NCI-H1436 (cell line): Measurements from ENCODE around the gene KRT78.
A peak's percentile ranks its signal among the peaks of the same experiment; 100 is the strongest.
"Not testable (repeated sequence)": the region's sequence is repeated elsewhere in the genome, so short reads cannot be mapped to it uniquely, and the experiment has no call there.

Source experiments
- DNase-seq: peaks from one replicate; lab custom pipeline; 2025; lab: John Stamatoyannopoulos, UW

KRT78 gene

DNA sequence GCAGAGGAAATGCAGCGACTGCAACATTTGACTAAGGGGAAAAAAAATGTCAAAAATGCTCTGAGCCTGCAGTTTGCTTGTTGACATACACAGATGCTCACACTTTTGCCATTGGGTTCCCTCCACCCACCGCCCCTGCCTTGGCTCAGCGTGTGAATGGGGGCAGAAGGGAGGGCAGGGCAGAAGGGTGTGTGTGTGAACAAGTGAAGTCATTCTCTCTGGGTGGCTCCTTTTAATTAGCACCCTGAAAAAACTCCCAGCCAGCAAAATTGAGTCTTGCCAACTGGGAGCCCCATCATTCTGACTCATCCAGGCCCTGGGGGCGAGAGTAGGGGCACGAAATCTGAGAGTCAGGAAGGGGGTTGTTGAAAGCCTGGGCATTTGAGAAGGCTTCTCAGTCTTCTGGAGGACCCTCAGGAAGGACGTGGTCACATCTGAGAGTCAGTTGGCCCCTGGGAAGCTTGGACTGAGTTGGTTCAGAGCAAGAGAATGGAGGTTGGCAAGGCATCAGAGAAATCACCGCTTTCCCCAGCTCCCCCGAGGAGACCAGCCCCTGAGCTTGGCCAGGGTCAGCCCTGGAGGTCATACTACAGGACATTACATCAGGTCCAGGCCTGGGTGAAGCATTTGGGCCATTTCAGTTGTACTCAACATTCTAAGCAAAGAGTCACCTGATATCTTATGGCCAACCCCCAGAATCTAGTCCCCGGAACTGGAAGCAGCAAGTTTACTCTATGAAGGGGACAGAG lies 22.7 kb upstream of the KRT78 start:
- no peak for DNase-seq

DNA sequence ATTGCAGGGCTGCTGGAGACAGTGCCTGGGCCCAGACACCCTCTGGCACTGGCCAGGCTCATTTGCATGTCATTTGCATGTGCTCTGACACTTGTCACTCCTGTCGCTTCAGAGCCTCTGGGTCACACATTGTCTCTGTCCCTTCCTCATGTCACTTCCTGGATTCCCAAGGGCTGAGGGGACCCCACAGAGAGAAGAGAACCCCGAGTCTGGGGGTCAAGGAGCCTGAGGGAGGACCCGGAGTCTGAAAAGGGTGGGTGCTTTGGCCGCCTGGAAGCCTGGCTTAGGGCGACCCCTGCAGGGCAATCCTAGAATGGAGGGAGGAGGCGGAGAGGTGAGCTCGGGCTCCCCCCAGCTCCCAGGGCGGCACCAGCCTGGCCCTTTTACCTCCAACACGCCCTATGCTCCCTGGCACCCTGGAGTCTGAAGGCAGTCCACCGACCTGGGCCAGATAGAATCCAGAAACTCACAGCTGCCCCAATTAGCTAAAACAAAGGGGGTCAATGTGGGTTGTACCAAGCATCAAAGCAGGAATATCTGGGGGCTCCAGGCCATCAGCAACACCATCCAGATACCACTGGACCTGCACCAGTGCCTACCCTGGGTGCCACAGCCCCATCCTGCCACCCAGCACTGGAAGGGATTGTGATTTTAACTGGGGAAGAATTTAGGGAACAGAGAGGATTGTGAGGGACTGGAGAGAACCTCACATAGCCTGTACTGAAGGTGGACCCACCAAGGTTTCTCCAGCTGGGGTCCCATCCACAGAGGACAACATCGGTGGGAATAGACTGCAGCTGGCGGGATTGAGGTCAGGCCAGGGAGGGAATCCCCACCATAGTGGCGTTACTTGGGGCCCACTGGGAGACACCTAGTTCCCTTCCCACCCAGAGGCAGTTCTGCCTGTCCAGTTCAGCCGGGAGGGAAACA lies 21.8 kb upstream of the KRT78 start:
- DNase-seq = peak; percentile 57

DNA sequence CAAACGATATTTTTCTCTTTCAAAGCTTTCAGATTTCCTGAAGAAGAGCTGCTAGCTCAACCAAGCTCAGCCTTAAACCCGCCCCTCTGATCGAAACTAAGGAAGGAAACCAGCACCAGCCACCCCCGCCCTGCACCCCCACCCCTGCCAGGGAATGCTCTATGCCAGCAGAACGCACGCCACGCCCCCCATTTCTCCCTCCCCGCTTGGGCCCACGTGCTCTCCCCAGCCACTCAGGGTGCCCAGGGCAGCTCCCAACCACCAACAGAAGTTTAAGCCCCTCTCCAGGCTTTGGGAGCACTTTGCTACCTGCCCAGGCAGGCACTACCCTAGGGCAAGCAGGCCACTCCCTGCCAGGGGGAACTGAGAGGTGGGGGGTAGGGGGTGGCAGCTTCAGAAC lies 18.8 kb upstream of the KRT78 start:
- DNase-seq = no peak

DNA sequence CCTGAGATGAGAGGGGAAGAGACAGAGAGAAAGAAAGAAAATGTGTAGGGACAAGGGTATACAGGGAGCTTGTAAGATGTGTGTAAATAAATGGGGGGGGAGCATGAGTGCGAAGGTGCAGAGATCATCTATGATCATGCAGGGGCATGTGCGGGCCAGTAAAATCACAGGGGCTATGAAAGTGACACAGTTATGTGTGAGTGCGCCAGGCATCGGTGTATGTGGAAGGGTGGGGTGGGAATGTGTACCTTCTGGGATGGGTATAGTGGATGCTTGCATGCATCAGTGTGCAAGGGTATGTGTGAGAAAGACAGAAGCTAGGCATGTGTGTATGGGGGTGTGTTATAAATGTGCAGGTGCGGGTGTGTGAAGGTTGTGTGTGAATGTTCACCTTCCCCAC lies 18.4 kb upstream of the KRT78 start:
- no peak for DNase-seq

DNA sequence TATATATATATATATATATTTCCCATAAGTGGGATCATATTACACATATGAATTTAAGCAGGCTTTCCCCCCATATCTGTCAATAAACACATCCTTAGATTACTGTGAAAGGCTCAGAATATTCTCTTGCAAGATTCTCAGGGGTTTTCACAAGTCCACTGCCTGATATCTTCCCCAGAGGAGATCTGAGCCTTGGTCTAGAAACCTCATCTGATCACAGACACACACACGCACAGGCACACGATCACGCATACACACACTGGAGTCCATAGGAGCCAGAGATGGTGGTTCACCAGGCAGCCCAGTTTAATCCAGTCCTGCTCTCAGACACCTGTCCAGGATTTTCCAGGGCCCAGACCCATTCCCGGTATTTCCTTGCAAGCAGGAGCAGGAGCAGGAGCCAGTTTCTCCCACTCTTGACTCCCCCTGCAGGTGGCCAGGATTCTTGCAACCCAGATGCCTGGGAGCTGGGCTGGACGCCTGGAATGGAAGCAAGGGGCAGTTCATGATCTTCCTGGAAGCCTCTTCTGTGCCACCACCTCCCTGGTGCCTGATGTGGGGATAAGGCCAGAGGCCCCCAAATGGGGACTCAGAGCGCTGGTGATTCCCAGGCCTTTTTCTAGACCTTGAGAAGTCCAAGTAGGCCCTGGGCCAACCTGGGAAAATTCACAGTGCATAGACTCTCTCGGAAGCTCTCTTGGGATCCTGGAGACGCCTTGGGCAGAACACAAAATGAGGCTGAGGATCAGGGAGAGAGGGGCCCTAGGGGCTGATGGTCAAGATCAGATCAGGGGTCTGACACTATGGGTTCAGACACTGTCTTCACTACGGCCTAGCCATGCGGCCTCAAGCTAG lies 16.5 kb upstream of the KRT78 start:
- DNase-seq = peak; percentile 39

DNA sequence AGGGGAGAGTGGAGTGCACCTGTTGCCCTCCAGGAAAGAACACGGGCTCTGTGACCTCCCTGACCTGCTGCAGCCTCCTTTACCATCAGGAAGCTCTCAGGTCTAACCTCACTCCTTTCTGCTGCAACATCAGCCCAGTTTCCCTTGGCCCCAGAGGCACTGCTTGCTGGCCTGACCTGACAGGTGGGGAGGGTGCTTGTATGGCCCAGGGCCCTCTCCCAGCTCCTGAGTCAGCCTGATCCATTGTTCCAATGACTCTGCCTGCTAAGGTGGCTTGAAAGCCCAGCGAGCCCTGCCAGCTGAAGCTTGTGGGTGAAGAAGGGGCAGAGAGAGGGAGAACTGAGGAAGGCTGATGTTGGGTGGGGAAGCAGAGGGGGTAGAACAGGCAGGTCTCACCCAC lies 13.2 kb upstream of the KRT78 start:
- DNase-seq = no peak

DNA sequence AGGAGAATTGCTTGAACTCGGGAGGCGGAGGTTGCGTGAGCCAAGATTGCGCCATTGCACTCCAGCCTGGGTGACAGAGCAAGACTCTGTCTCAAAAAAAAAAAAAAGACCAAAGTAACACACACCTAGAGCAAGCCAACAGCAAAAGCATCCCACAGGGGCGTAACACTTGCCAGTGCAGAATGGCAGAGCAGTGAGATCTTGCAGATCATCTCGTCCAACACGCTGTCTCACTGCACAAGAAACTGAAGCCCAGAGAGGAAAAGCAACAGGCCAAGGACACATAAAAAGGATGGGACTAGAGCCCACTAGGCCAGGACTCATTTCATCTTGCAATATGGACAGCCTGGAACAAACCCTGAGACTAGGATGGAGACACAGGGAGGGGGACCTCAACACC lies 12.7 kb upstream of the KRT78 start:
- DNase-seq = no peak

DNA sequence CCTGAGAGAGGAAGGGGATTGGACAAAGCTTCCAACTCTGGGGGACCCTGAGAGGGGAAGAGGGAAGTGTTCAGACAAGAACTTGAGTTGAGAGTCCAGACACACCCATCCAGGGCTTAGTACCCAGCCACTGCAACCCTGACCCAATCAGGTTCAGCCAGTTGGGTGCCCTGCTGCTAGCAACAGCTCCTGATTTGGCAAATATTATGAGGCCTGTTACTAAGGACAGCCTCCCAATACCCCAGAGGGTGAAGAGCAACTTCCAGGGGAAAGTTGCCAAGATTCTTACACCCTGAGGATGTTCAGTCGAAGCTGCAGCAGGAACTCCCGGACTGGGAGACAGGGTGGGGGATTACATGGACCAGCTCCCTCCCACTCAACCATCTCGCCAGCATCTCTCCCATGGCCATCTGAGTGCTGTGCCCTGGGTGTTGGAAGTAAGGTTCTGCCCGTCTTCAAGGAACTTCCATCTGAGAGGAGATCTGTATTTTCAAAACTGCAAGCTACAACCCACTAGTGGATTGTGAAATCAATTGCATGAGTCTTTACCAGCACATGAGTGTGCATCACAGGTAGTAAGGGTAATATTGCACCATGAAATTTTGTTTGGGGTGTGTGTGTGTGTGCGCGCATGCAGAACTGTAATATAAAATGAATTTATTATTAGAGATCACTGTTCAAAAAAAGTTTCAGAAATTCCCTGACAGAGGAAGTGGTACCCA lies 11.5 kb upstream of the KRT78 start:
- DNase-seq = no peak

DNA sequence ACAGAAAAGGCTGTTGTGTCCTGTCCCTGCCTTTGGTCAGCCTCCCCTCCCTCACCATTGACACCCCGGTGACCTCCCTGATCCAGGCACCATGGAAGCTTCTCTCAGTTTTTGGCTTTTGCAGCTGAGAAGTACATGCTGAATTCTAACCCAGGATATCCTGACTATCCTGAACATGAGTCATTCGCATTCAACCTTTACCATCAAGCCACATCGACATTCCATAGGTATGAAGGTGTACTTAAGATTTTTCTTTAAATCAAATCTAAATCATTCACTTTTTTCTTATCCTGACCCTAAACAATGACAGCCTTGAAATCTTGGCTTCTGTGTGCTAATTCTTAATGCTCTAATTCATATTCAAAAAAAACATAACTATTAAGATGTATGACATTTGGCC lies 8.7 kb upstream of the KRT78 start:
- DNase-seq = no peak

DNA sequence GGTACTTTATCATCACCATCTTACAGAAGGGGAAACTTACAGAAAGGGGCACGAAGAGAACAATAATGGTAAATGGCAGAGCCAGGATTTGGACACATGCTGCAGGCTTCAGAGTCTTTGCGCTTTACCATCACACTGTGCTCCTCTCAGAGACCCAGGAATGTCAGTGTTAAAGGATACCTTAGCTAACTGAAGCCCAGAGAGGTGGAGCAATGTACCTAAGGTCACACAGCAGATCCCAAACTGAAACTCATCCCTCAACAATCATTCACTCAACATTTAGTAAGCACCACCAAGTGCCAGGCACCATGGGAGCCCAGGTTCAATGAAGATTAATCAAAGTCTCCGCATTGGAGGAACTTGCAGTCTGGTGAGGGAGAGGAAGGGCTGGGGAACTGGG lies 8.0 kb upstream of the KRT78 start:
- DNase-seq = no peak

DNA sequence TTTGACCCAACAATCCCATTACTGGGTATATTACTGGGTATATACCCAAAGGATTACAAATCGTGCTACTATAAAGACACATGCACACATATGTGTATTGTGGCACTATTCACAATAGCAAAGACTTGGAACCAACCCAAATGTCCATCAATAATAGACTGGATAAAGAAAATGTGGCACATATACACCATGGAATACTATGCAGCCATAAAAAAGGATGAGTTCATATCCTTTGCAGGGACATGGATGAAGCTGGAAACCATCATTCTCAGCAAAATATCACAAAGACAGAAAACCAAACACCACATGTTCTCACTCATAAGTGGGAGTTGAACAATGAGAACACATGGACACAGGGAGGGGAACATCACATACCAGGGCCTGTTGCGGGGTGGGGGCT lies 7.3 kb upstream of the KRT78 start:
- not testable (repeated sequence) for DNase-seq

DNA sequence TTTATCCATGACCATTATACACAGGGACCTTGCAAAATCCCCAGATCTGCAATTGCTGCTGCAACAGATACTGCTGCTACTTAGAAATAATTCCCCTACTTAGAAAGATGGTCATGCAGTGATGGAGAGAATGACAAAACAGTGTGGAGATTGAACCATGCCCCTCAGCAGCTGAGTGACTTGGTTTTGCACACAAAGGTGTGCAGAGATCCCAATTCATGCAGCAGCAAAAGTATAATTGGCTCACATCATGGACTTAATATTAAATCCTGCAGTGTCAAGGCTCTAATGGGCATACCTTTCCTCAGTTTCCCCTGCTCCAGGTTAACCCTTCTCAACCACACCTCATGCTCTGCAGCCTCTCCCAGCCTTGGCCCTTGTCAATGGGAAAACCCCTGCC lies 3.0 kb upstream of the KRT78 start:
- DNase-seq = no peak

DNA sequence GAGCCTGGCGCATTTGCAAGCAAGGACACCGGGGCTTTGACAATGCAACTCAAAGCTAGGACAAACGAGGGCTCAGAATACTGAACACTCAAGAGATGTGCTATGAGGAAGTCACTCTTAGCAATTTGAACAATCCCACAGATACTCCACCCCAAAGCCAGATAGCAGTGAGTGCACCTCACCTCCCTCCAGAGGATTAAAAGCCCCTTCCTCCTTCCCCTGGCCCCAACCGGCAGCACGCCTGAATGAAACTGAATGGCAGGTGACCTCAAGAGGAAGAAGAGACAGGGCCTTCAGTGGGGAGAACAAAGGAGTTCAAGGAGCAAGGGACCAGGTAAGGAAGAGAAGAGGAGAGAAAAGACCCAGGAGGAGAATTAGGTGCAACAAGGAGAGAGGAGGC lies 1.9 kb upstream of the KRT78 start:
- no peak for DNase-seq

DNA sequence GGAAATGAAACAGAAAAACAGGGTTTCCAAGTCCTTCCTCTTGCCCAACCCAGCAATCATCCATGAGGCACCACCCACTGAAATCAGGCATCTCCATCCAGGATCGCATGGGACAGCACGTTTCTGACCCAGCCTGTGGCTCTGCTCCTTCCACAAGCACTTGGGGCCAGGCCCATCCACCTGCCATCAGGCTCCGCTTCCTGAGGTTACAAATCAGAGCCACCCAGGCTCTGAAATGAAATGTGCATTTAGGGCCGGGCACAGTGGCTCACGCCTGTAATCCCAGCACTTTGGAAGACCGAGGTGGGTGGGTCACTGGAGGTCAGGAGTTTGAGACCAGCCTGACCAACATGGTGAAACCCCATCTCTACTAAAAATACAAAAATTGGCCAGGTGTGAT lies 717 bp upstream of the KRT78 start:
- DNase-seq = no peak

DNA sequence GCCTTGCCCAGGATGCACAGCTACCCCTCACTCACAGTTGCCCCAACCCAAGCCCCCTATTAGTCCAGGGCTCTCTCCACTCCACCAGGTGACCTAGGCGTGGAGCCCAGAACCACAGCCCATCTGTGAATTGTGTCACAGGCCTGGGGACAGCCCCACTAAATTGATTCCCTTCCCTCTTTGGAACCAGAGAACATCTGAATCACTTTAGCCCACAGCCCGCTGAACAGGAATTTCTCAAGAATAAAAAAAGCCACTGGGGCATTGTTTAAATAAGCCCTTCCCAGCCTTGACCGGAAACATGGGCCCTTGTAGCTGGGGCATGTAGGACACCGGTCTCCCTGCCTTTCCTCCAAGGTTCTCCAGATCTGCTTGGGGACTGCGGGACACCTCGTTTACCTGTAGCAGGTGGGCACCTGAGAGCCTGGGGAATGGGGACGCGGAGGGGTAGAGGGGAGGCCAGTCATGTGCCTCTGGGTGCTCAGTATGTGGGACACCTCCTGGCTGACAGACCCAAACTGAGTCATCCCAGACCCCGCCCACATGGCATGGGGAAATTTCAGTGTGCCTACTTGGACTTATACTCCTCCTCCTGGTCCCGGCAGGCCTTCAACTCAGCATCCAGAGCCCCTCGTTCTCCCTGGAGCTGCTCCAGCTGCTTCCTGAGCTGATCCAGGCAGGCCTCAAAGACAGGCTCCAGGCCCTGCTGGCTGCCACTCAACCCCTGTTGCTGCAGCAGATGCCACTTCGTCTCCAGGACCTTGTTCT lies 1.3 kb downstream of the KRT78 start:
- no peak for DNase-seq

DNA sequence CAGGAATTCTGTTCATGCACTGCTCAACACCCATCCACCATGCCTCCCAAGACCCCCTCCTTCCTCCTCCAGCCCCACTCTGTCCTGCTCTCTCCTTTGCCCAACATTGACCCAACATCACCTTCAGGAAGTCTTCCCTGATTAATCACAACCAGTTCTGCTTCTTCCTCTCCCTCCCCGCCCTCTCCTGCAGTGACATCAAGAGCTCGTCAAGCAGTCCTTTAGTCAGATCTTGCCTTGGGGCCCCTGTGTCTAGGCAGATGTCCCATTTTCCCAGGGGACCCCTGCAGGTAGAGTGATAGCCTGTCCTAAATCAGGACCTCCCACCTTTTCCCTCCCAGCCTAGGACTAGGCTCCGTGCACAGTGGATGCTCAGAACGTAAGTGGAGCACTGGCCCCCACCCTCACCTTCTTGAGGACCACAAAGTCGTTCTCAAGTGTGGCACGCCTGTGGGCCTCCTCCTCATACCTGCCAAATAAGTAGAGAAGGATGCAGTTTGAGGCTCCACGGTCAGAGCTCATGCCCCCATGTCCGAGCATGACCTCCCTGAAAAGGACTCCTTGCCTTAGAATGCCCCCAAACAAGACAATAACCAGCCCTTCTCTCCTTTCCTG lies 2.3 kb downstream of the KRT78 start:
- DNase-seq = no peak

DNA sequence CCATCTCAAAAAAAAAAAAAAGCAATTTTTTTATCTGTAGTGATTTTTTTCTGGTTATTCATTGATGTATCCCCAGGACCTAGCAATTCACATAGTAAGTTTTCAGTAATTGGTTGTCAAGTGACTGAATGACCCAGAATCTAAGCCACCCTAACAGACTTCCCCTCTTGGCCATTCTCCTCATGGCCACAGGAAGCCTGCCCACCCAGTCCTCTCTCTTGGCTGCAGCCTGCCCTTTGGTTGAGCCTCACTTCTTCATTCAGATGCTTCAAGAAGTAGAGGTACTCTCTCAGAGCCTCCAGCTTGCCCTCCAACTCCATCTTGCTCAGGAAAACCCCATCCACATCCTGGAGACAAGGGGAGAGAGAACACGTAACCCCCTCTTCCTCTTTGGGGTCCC lies 2.8 kb downstream of the KRT78 start:
- no peak for DNase-seq

DNA sequence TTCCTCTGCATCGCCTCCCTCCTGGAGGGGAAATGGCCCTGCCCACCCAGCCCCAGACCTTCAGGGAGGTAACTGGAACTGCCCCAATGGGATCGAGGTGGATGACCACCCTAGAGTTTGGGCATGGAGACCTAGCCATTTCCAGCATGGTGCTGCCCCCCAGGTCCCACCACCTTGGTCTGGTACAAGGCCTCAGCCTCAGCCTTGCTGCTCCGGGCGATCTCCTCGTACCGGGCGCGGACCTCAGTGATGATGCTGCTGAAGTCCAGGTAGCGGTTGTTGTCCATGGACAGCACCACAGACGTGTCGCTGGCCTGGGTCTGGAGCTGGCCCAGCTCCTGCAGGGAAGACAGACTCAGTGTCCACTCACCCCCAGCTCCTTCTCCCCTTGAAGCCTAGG lies 4.4 kb downstream of the KRT78 start:
- no peak for DNase-seq

DNA sequence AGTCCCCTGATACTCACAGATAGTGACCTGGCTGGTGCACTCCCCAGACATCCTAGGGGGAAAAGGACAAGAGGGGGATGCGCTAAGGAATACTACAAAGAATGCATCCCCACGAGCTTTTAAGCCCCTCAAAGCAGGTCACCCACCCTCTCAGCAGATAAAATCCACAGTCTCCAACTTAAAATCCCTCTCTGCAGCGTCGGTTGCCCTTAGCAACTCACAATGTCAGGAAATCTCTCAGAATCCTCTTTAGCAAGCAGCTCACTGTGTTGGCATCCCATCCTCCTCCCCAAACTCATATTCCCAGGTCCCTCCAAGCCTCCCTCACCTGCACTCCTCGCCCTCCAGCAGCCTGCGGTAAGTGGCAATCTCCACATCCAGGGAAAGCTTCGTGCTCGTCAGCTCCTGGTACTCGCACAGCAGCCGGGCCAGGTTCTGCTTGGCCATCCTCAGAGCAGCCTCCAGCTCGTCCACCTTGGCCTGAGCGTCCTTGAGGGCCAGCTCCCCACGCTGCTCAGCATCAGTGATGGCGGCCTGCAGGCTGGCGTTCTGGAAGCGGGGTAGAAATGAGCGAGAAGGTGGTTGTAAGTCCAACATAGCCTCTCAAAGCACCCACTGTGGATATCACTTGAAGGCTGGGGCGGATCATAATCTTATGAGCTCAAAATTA lies 9.2 kb downstream of the KRT78 start:
- DNase-seq = no peak
